ENCODE data around the gene METTL13. TPM values are rescaled to one million over a fixed set of nuclear protein-coding genes. Genes with fewer than 3 reads are reported as not detected.

Gene METTL13
- total RNA-seq, 2 experiments from 2014 or later: 28.3 to 35.4 TPM

DNA sequence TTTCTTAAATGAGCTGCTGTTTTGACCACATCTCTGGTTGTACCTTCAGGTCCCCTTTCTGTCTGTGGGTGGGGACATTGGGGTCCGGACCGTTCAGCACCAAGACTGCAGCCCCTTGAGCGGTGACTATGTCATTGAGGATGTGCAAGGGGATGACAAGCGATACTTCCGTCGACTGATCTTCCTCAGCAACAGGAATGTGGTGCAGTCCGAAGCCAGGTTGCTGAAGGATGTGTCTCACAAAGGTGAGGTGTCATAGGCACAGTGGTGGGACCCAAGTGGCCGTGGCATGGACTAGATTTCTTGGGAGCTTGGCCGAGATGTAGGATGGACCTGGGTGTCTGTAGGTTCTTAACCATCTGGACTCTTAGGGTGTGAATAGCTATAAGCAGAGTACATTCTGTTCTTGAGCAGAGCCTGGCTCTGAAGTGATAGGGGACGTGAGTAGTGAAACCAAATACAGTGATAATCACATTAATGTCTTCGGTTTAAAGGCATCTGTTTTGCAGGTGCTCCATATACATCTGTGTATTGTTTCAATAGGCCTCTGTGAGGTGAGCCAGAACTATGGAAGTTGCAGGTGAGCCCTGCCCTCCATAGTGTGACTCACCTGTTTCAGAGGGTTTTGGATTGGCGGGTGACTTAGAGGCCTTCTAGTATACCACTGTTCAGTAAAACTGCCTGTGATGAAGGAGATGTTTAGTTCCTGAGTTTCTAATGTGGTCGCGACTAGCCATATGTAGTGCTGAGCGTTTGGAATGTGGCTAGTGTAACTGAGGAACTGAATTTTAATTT is 6.4 kb downstream of the METTL13 start:
- H3K4me3 ChIP-seq (ENCODE audit: low read depth, low read length, poor library complexity, severe bottlenecking): no peak overlapping the region
- H3K79me2 ChIP-seq (ENCODE audit: insufficient read depth, low read depth, low read length): peaks cover 24% of the 10 kb centered on the region
- H3K4me1 ChIP-seq (ENCODE audit: insufficient read depth, low read length, poor library complexity, severe bottlenecking): peaks cover 20% of the 10 kb centered on the region
- no peaks in the 10 kb centered on the region for H3K9me2 ChIP-seq (ENCODE audit: insufficient read depth, low read length)
- ChIA-PET POLR2A (interaction anchor here (0.6 kb wide), 1 partner anchor 222 kb away, joined by 5 read pairs; no protein-coding TSS in a partner anchor), CTCF (ENCODE audit: unreplicated experiment) (no interaction called here)
- no peak for DNase-seq (ENCODE audit: low spot score)
- H3K27ac ChIP-seq (ENCODE audit: low read depth, low read length, poor library complexity, severe bottlenecking): no peak overlapping the region
- H2AFZ ChIP-seq (ENCODE audit: low read length): no peak overlapping the region
- no peaks in the 10 kb centered on the region for H3K9me3 ChIP-seq (ENCODE audit: low read length)
- H3K4me2 ChIP-seq (ENCODE audit: low read length): no peak overlapping the region
- TF ChIP-seq EZH2phosphoT487 (IDR thresholded peaks at IDR 0.05; ENCODE audit: borderline replicate concordance, low read depth, low read length): no peak
- TF ChIP-seq, protein P1, sequence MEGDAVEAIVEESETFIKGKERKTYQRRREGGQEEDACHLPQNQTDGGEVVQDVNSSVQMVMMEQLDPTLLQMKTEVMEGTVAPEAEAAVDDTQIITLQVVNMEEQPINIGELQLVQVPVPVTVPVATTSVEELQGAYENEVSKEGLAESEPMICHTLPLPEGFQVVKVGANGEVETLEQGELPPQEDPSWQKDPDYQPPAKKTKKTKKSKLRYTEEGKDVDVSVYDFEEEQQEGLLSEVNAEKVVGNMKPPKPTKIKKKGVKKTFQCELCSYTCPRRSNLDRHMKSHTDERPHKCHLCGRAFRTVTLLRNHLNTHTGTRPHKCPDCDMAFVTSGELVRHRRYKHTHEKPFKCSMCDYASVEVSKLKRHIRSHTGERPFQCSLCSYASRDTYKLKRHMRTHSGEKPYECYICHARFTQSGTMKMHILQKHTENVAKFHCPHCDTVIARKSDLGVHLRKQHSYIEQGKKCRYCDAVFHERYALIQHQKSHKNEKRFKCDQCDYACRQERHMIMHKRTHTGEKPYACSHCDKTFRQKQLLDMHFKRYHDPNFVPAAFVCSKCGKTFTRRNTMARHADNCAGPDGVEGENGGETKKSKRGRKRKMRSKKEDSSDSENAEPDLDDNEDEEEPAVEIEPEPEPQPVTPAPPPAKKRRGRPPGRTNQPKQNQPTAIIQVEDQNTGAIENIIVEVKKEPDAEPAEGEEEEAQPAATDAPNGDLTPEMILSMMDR (conservative IDR thresholded peaks at IDR 0.05; ENCODE audit: low read length): no peak
- peaks cover 5% of the 10 kb centered on the region; the same call in 1 of the 2 replicates for H4K20me1 ChIP-seq (ENCODE audit: insufficient read depth, low read length)
- intact Hi-C loops (cut with micrococcal nuclease; ENCODE audit: unreplicated experiment): no loop called here
- H3K36me3 ChIP-seq (ENCODE audit: insufficient read depth, low read length): peaks cover 94% of the 10 kb centered on the region
- no TSS peak for BruUV-seq (replicated peaks)

DNA sequence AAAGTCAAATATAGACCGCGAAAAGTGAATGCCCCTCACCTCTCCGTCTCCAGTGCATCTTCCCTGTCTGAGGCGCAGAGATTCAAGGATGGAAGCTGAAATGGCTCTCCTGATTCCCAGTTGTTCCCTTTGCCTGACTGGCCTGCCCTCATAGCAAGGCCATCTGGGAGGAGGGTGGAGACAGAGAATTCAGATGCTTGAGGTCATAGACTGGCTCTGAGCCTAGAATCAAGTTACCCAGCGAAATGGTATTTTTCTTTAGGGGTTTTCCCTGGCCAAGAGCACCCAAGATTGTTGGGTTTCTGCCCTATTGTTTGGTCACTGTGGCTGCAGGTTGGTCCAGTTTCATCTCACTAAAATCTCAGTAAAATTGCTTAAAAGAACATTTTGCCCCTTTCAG is 7.2 kb downstream of the METTL13 start:
- Histone ChIP-seq H3K36me3 (ENCODE audit: insufficient read depth, low read length) (peaks cover 100% of the 10 kb centered on the region), H3K4me3 (ENCODE audit: low read depth, low read length, poor library complexity, severe bottlenecking) (no peak overlapping the region), H3K9me3 (ENCODE audit: low read length) (no peaks in the 10 kb centered on the region), H3K9me2 (ENCODE audit: insufficient read depth, low read length) (no peaks in the 10 kb centered on the region), H3K79me2 (ENCODE audit: insufficient read depth, low read depth, low read length) (peaks cover 16% of the 10 kb centered on the region; the same call in 1 of the 2 replicates), H2AFZ (ENCODE audit: low read length) (no peak overlapping the region), H4K20me1 (ENCODE audit: insufficient read depth, low read length) (peaks cover 5% of the 10 kb centered on the region; the same call in 1 of the 2 replicates), H3K27ac (ENCODE audit: low read depth, low read length, poor library complexity, severe bottlenecking) (no peak overlapping the region), H3K4me2 (ENCODE audit: low read length) (no peak overlapping the region), H3K4me1 (ENCODE audit: insufficient read depth, low read length, poor library complexity, severe bottlenecking) (peaks cover 15% of the 10 kb centered on the region)
- intact Hi-C loops (cut with micrococcal nuclease; ENCODE audit: unreplicated experiment): no loop called here
- ChIA-PET CTCF (ENCODE audit: unreplicated experiment) (no interaction called here), POLR2A (no interaction called here)
- TF ChIP-seq EZH2phosphoT487 (IDR thresholded peaks at IDR 0.05; ENCODE audit: borderline replicate concordance, low read depth, low read length): no peak
- TF ChIP-seq, protein P1 (conservative IDR thresholded peaks at IDR 0.05; ENCODE audit: low read length): no peak
- no peak for DNase-seq (ENCODE audit: low spot score)
- no TSS peak for BruUV-seq (replicated peaks)

DNA sequence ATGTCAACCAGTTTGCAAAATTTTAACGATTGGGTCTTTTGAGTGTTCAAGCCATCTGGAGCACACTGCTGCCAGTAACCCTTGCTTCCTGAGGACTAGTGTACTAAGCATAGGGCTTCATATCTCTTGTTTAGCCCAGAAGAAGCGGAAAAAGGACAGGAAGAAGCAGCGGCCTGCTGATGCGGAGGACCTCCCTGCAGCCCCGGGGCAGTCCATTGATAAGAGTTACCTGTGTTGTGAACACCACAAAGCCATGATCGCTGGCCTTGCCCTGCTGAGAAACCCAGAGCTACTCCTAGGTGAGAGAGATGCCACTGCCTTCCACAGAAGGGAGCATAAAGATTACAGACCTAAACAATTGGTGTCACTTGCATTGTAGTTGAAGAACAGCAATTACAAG is 8.9 kb downstream of the METTL13 start:
- TF ChIP-seq, protein P1 (conservative IDR thresholded peaks at IDR 0.05; ENCODE audit: low read length): no peak
- no peak for TF ChIP-seq EZH2phosphoT487 (IDR thresholded peaks at IDR 0.05; ENCODE audit: borderline replicate concordance, low read depth, low read length)
- BruUV-seq (replicated peaks): no TSS peak
- CTCF ChIA-PET (ENCODE audit: unreplicated experiment): no interaction called here
- no peak overlapping the region for H3K4me3 ChIP-seq (ENCODE audit: low read depth, low read length, poor library complexity, severe bottlenecking)
- no peak overlapping the region for H2AFZ ChIP-seq (ENCODE audit: low read length)
- H3K9me3 ChIP-seq (ENCODE audit: low read length): no peaks in the 10 kb centered on the region
- H3K36me3 ChIP-seq (ENCODE audit: insufficient read depth, low read length): peaks cover 100% of the 10 kb centered on the region
- H3K9me2 ChIP-seq (ENCODE audit: insufficient read depth, low read length): no peaks in the 10 kb centered on the region
- H3K4me1 ChIP-seq (ENCODE audit: insufficient read depth, low read length, poor library complexity, severe bottlenecking): no peaks in the 10 kb centered on the region
- POLR2A ChIA-PET: interaction anchor here (0.7 to 1.3 kb wide), 2 partner anchors 9 to 47 kb away, joined by 3 read pairs; partner anchors contain the start of gene METTL13
- peaks cover 1% of the 10 kb centered on the region; the same call in 1 of the 2 replicates for H3K79me2 ChIP-seq (ENCODE audit: insufficient read depth, low read depth, low read length)
- no peak for DNase-seq (ENCODE audit: low spot score)
- H4K20me1 ChIP-seq (ENCODE audit: insufficient read depth, low read length): no peaks in the 10 kb centered on the region
- no peak overlapping the region for H3K27ac ChIP-seq (ENCODE audit: low read depth, low read length, poor library complexity, severe bottlenecking)
- intact Hi-C loops (cut with micrococcal nuclease; ENCODE audit: unreplicated experiment): no loop called here
- no peak overlapping the region for H3K4me2 ChIP-seq (ENCODE audit: low read length)

Data from OCI-LY7 (cell line).